GM23248 (cell line): ENCODE data around the gene FXYD3.
"Not testable (repeated sequence)": the region's sequence is repeated elsewhere in the genome, so short reads cannot be mapped to it uniquely, and the experiment has no call there.

Experiments used
- EZH2 ChIP-seq: fragments of 200-600 bp; sonication (generic); IDR thresholded peaks from 2 replicates; pipeline ENCODE4 v1.6.1; 2018; ENCODE audit warnings: antibody characterized with exemption, mild to moderate bottlenecking; ENCODE audit not compliant: insufficient read depth, poor library complexity, severe bottlenecking
- EZH2phosphoT487 ChIP-seq: fragments of 200-600 bp; sonication (generic); IDR thresholded peaks from 2 replicates; pipeline ENCODE4 v1.6.1; 2018; ENCODE audit warnings: antibody characterized with exemption, moderate library complexity, mild to moderate bottlenecking, low read depth; ENCODE audit not compliant: insufficient read depth

DNA sequence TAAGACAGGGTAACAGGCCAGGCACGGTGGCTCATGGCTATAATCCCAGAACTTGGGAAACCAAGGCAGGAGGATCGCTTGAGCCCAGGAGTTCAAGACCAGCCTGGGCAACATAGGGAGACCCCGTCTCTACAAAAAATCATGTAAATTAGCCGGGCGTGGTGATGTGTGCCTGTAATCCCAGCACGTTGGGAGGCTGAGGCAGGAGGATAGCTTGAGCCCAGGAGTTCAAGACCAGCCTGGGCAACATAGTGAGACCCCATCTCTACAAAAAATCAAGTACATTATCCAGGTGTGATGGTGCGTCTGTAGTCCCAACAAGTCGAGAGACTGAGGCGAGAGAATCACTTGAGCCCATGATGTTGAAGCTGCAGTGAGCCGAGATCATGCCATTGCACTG lies 12.0 kb upstream of the FXYD3 start:
- TF ChIP-seq EZH2, EZH2phosphoT487: not testable (repeated sequence)
